ENCODE data around the gene SLC22A15.

The SLC22A15 gene

GRCh38 chr1:115973154-115973553 lies 3.2 kb upstream of the SLC22A15 start:
- TF ChIP-seq, protein P1, sequence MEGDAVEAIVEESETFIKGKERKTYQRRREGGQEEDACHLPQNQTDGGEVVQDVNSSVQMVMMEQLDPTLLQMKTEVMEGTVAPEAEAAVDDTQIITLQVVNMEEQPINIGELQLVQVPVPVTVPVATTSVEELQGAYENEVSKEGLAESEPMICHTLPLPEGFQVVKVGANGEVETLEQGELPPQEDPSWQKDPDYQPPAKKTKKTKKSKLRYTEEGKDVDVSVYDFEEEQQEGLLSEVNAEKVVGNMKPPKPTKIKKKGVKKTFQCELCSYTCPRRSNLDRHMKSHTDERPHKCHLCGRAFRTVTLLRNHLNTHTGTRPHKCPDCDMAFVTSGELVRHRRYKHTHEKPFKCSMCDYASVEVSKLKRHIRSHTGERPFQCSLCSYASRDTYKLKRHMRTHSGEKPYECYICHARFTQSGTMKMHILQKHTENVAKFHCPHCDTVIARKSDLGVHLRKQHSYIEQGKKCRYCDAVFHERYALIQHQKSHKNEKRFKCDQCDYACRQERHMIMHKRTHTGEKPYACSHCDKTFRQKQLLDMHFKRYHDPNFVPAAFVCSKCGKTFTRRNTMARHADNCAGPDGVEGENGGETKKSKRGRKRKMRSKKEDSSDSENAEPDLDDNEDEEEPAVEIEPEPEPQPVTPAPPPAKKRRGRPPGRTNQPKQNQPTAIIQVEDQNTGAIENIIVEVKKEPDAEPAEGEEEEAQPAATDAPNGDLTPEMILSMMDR (IDR thresholded peaks at IDR 0.05; ENCODE audit: low read depth, low read length): no peak
- no peak for DNase-seq (ENCODE audit: extremely low read depth, low read depth)

DNA sequence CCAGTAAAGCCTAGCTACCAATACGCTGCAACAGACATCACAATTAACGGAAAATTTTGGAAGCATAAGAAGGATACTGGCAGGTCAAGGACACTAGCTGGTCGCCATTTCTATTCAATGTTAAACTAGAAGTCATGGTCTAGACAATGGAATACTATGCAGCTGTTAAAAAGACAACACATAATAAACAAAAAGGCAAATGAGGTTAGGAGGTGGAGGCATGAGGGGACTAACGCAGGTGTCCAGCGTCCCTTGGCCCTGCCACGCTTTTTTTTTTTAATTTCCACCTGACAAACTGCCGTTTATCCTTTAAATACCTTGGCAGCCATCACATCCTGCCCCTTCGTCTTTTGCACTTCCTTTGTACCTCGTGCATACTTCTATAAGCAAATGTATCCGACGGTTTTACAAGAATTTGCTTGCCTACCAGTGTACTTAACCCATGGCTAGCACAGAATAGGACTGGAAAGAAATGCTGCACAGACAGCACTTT lies 698 bp upstream of the SLC22A15 start:
- no peak for DNase-seq (ENCODE audit: extremely low read depth, low read depth)
- TF ChIP-seq, protein P1 (IDR thresholded peaks at IDR 0.05; ENCODE audit: low read depth, low read length): no peak

DNA sequence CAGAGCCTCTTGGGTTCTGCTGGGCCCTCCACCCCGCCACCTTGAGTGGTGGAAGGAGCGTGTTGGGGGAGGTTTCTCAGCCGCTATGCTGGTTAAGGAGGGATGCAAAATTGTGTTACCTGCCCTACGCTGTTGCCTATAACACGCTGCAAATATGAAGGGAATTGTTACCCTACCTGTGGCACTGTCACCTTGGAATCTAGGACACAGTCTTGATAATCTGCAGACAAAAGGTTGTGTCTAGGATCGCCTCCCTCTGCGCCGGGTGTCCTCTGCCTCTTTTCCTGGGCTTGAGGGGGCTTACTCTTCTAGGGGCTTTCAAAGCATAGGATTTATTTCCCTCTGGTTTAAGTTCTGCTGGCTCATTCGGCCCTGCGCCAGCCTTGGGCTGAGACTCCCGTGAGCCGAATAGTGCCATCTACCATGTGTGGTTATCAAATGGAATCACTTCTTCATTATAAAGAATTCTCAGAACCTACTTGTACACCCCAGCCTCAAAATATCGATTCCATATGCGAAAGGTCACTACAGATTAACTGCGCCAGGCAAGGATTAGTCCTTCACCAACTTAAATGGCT lies 697 bp downstream of the SLC22A15 start:
- TF ChIP-seq, protein P1 (IDR thresholded peaks at IDR 0.05; ENCODE audit: low read depth, low read length): no peak
- no peak for DNase-seq (ENCODE audit: extremely low read depth, low read depth)

- TF ChIP-seq, protein P1 (IDR thresholded peaks at IDR 0.05; ENCODE audit: low read depth, low read length): no peak
- peak; percentile 94 for DNase-seq (ENCODE audit: extremely low read depth, low read depth)
These were observed 1.4 kb downstream of the SLC22A15 start for GRCh38 chr1:115977499-115978258.

DNA sequence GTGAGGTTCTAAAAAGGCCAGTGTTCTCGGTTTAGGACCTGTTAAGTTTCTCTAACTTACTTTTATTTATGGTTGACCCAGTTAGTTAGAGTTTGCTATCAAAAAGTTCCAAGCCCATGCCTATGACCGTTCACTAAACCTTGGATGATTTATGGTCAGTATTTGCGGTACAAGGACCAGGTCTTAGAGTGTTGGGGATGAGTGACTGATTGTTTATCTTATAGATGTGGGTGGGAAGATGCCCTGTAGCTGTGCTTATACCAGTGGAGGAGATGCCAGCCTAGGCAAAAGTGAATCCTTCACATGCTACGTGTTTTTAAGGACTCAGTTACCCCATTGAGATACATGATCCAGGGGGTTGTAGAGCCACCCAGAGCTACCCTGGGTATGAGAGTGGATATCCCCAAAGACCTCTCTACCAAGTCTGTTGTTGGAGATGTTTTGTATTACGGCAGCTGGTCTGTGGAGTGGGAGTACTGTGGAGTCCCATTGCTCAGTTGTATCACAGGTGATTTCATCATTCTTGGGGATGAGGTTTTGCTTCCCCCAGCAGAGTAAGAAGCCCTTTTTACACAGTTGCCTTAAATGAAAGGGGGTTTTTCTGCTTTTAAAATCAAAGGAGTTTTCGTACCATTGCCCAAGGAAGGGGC lies 2.1 kb downstream of the SLC22A15 start:
- TF ChIP-seq, protein P1 (IDR thresholded peaks at IDR 0.05; ENCODE audit: low read depth, low read length): no peak
- DNase-seq (ENCODE audit: extremely low read depth, low read depth): no peak

DNA sequence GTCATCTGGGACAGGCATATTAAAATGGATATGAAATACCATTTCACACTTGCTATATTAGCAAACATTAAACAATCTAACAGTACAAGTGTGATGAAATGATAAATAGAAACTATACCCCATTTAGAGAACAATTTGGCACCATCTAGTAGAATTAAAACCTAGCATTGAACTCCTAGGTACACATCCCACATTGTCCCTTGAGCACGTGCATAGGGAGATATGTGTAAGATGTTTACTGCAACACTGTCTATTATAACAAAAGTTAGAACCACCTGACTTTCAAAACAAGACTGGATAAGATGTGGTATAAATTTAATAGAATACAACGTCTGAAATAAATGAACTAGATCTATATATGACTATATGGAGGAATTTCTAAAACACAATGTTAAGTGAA lies 3.8 kb downstream of the SLC22A15 start:
- TF ChIP-seq, protein P1 (IDR thresholded peaks at IDR 0.05; ENCODE audit: low read depth, low read length): no peak
- no peak for DNase-seq (ENCODE audit: extremely low read depth, low read depth)
